HG03457 (cell line): Measurements from ENCODE around the gene ZFAND2A.
"Not testable (repeated sequence)": the region's sequence is repeated elsewhere in the genome, so short reads cannot be mapped to it uniquely, and the experiment has no call there.

Experiments
- ATAC-seq: cut with Tn5 transposase; IDR thresholded peaks from one replicate; pipeline ENCODE4 v1.9.1; 2021; ENCODE audit warnings: moderate number of reproducible peaks; ENCODE audit not compliant: unreplicated experiment

Gene ZFAND2A

DNA sequence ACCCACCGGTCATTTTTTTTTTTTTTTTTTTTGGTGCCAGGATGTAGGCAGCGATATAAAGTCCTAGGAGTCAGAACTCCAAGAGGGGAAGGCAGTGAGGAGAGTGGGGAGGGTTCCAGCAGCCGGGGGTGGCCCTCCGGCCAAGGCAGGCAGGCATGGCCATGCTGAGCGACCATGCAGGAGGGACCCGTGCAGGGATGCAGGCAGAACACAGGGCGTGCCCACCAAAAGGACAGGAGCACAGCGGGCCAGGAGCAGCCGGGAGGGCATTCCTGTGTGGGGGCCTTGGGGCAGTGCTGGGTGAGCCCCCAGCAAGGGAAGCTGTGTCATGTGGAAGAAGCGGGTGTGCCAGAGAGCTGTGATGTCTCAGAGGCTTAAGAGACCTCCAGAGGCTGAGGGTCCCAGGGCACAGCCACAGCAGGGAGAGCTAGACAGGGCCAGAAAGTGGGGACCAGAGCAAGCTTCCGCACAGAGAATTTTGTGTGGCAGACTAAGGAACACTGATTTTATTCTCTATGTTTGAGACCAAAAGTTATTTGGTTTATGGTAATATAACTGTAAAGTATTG lies 5.7 kb downstream of the ZFAND2A start:
- no peak for ATAC-seq

DNA sequence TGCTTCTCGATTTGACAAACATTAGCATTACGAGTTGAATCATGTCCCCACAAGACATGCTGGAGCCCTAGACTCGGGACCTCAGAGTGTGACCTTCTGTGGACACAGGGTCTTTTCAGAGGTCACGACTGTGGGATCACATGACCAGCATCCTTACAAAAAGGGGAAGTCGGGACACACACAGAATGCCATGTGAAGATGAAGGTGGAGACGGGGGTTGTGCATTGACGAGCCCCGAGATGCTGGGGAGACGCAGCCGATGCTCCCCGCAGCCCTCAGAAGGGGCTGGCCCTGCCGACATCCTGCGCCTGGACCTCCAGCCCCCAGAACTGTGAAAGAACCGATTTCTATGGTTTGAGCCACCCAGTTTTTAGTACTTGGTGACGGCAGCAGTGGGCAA lies 7.5 kb downstream of the ZFAND2A start:
- ATAC-seq: no peak

DNA sequence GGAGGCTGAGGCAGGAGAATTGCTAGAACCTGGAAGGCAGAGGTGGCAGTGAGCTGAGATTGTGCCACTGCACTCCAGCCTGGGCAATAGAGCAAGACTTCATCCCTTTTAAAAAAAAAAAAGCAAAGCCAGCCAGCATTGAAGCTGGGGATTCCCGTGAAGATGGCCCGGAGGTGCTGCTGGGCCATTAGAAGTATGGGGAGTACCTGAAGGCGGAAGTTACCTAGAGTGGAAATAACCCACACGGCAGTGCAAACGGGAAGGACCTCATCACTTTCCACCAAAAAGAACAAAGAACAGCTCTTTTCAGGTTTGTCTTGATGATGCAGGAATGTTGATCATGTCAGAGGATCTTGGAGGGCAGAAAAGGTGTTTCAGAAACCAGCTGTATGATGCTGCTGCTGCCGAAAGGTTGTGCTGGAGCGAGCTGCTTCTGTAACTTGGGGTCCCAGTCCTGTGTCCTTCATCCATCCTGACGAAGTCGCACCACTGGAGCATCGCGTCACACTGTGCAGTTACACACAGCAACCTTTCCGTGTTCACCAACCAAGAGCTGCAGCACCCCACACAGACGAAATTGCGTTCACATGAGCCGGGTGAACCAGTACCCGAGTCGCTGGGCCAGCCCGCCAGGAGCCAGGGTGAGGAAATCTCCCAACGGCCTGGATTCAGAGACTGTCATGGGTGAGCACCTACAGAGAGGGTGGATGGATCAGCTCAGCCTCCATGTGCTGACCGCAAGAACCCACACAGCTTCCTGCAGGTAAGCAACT lies 8.2 kb downstream of the ZFAND2A start:
- no peak for ATAC-seq

DNA sequence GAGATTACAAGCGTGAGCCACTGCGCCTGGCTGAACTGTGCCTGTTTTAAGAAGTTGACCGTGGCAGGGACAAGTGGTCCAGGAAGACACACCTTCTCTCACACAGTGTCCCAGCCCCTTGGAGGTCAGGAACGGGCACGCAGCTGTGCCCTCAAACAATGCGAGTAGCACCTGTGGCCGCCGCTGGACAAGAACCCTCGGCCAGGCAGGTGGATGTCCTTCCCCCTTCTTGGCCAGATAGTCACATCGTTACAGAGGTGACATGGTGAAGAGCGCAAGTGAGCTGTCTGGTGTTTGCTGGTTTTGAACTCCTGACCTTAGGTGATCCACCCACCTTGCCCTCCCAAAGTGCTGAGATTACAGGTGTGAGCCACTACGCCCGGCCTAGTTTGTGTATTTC lies 8.8 kb downstream of the ZFAND2A start:
- ATAC-seq: no peak

DNA sequence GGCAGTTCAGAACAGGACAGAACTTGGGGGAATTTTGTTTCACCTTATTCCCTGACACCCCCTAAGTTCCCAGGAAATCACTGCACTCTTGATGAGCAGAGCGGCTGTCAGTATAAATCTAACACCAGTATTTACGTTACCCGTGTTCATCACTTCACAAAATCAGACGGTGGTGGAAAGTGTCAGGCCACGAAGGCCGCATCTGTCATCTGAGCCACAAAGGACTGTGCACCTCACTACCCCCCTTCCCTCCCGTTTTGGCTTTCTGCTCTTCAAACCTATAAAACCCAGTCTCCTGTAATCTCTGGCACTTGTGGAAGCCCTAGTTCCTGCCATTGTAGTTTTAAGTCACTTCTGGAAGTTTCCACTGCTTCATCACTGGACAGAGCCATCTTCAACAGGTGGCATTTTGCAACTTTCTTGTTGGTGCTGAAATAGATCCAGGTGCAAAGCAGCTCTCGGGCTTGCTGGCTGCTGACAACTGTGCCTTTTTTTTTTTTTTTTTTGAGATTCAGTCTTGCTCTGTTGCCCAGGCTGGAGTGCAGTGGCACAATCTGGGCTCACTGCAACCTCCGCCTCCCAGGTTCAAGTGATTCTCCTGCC lies 9.5 kb downstream of the ZFAND2A start:
- ATAC-seq: no peak

DNA sequence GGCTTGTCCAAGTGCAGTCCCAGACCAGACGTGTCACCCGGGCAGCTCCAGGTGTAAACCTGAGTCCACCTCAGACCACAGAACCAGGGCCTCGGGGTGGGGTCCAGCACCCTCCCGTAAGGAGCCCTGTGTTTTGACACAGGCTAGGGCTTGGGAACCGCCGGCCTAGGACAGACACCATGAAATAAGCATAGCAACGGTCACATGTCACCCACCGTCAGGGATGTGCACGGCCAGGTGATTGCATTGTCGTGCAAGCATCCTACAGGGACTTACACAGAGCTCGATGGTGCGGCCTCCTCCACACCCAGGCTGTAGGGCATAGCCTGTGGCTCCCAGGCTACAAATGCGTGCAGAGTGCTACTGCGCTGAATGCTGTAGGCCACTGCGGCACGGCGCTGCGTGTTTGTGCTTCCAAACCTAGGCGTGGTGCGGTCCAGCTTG lies 10.6 kb downstream of the ZFAND2A start:
- ATAC-seq: no peak

DNA sequence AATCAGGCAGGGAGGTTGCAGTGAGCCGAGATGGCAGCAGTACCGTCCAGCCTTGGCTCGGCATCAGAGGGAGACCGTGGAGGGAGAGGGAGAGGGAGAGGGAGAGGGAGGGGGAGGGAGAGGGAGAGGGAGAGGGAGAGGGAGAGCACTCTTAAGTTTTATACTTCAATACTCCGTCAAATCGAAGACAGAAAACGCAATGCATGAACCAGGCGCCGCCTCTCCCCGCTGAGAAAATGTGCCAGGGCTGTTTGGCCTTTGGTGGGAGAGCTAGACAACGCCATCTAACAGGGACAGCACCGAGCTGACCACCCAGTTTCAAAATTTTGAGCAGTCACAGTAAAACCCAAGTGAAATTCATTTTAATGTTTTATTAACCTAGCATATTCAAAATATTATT lies 12.1 kb downstream of the ZFAND2A start:
- not testable (repeated sequence) for ATAC-seq

DNA sequence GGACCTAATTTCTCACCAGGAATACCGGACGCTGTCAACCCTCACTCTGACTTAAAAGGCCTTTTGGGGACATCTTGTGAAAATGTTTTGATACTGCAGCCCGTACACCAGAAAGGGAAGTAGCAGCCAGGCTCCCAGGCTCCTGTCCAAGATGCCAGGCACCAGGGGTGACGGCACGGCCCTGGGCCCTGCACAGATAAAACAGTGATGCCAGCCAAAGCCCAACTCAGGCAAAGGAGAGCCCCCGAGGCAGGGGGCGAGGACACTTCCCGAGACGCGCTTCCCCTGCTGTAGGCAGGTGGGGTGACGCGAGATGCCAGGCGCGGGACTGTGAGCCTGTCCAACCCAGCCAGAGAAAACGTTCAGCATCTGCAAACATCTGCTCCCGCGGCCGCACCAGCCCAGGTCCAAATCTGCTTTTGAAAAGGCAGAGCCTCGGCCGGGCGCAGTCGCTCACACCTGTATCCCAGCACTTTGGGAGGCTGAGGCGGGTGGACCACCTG lies 15.7 kb downstream of the ZFAND2A start:
- ATAC-seq: no peak

DNA sequence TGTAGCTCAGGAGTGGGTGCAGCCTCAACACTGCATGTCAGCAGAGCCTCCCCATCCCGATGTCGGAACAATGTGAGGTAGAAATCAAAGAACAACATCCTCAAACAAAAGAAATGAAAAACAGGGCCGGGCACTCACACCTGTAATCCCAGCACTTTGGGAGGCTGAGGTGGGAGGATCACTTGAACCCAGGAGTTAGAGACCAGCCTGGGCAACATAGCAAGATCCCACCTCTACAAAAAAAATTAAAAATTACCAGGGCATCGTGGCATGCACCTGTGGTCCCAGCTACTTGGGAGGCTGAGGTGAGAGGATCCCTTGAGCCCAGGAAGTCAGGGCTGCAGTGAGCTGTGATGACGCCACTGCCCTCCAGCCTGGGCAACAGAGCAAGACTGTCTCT lies 17.0 kb downstream of the ZFAND2A start:
- ATAC-seq: not testable (repeated sequence)

DNA sequence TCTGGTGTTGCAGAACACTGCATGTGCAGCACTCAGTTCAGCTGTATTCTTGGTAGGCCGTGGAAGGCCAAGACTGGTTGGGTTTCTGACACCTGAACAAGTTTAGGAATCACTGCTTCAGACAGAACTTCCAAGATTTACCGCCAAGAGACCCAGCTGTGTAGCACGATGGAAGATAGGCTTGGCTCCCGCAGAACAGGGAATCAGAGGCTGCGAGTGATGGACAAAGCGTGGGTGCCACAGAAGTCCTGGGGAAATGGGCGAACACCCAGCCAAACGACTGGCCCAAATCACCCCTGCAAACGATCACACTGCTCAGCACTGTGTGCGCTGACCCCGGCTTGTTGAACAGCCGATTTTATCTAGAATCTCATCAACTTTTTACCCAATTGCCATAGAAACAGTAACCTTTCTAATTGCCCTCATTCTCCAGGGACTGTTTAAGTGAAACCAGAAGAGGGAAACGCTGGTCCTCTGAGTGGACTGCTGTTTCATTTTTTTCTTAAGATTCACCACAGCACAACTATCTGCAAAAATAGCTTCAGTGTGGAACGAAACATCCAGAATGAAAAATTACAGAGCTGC lies 17.9 kb downstream of the ZFAND2A start:
- ATAC-seq: no peak

DNA sequence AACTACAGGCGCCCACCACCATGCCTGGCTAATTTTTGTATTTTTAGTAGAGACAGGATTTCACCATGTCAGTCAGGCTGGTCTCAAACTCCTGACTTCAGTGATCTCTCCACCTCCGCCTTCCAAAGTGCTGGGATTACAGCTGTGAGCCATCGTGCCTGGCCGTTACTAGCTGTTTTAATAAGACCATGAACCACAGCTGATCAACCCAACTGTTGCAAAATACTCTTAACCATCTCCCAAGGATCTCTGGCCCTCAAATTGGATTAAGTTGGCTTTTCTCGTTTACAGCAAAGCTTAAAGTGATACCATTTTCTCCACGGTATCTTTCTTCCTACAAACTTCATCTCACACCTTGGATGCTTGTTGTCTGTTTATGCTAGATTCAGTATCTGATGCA lies 18.3 kb downstream of the ZFAND2A start:
- ATAC-seq: no peak

DNA sequence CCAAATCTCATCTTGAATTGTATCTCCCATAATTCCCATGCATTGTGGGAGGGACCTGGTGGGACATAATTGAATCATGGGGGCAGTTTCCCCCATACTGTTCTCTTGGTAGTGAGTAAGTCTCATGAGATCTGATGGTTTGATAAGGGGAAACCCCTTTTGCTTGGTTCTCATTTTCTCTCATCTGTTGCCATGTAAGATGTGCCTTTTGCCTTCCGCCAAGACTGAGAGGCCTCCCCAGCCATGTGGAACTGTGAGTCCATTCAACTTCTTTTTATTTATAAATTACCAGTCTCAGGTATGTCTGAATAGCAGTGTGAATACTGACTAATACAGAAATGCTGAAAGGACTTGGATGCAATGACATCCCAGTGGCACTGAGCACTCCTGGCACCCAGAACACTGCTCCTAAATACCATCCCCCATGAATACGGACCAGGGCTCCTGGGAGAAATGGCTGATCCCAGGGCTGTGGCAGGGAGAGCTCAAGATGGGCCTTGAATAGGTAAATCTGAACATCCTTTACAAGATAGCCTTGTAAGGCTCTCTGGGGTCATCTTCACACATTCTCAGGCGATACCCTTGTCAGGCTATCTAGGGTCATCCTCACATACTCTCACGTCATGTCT lies 19.4 kb downstream of the ZFAND2A start:
- ATAC-seq: no peak

DNA sequence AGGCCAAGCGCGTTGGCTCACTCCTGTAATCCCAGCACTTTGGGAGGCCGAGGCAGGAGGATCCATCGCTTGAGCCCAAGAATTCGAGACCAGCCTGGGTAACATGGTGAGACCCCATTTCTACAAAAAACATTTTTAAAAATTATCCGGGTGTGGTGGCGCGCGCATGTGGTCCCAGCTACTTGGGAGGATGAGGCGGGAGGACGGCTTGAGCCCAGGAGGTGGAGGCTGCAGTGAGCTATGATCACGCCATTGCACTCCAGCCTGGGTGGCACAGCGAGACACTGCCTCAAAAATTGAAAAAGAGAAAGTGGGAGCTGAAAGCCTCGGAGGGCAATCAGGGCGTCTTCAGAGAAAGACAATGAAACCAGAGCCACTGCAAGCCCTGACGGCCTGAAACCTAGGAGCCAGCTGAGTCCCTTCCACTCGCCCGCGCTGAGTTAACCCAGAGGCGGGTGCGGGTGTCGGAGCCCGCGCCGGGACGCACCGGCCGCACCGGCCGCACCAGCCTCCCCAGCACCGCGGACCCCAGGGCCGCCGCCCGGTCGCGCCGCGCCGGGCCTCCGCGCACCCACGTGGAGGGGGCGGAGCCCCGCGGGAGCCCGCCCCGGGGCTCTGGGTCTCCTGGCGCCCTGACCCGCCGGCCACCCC lies 22.4 kb downstream of the ZFAND2A start:
- ATAC-seq: peak; percentile 36

DNA sequence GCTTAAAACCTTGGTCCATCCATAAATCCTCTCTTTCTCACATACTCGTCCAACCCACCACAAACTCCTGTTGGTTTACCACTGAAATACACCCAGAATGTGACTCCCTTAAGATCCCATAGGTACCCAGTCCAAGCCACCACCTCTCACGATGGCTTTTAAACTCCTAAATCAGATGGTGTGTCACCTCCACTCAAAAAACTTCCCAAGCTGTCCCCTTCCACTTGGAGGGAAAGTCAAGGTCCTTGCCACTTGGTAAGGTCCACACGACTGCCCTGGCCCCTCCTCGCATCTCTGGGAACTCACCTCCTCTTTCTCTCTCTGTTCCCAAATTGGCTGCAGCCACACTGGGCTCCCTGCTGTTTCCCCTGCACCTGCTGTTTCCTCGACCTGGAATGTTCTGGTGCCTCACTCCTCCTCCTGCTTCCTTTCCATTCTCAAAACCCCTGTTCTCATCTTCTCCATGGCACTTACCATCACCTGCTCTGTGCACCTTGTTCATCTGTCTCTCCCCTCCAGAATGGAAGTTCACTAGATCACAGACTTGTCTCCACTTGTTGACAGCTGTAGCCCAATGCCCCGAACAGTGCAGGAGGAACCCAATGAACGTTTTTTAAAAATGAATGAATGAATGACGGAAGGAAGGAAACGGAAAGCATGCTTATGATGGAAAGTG lies 23.0 kb downstream of the ZFAND2A start:
- no peak for ATAC-seq

DNA sequence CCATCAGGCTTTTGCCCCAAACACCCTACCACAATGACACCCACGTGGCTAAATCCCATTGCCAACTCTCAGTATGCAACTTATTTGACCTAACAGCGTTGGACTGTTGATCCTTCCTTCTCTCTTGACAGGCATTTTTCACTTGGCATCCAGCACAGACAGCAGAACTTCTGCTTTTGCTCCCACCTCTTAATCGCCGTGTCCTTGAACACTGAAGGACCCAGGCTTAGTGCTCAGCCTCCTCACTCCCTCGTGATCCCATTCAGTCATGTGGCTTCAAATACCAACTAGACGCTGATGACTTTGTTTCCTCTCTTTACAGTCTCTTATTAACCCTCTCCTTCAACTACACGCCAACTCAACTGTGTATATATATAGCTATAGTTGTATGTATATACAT lies 25.0 kb downstream of the ZFAND2A start:
- no peak for ATAC-seq

DNA sequence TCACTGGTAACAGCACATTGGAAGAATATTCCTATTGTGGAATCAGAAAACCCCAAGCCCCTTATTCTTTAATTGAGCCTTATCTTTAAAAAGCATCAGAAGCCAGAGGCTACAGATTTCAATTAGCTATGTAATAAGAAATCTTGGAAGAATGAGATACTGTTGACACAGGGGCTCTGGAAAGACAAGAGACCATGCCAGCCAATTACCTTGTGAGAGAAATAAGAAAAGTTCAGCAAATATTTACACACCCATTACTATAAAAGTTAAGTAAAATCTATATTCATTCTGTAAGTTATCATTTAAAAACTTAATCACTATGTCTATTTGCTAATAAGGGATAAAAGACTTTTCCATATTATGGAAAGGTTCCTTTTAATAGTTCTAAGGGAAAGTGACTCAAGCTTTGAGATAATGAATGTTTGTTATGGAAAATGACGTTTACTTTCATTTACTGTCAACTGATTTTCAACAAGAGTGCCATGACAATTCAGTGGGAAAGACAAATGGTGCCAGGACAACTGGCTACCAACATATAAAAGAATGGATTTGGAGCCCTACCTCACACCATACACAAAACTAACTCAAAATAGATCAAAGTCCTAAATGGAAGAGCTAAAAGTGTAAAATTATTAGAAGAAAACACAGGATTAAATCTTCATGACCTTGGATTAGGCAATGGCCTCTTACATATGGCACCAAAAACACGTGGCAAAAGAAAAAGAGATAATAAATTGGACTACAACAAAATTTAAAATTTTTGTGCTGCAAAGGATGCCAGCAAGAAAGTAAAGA lies 28.3 kb downstream of the ZFAND2A start:
- ATAC-seq: no peak

DNA sequence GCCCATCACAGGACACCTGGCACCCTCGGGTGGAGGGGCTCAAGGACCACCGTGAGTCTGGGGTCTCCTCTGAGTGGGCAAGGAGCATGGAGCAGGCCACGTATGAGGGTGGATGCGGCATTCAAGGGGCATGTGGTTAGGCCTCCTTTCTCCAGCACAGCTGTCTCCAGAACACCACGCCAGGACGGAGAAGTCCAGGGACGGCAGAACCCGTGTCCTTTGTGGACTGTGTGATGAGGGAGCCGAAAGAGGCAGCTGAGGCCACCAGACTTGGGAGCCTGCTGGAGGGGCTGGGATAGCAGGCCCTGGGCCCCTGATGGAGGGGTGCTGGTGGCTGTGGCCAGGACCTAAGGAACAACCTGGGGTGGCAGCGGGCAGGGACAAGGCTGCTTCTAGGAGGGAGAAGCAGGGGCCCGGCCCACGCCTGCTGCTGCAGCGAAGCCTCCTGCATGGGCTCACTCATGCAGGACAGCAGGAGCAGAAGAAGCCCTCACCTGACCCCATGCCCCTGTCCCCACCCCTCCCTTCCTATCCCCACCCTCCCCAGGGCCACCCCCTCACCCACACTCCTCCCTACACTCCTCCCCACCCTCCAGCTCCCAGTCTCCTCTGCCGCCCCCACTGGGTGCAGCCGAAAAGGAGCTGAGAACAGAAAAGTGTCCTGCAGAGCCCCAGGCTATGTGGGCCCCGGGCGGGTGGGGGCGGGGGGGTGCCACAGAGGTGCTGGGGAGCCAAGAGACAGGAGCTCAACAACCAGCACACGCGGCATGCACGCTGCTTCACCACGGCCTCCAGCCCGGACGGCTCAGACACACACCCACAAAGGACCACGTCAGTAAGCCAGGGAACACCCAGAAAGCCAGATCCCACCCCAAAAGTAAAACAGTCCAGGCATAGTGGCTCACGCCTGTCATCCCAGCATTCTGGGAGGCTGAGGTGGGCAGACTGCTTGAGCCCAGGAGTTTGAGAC lies 29.7 kb downstream of the ZFAND2A start:
- ATAC-seq: no peak

DNA sequence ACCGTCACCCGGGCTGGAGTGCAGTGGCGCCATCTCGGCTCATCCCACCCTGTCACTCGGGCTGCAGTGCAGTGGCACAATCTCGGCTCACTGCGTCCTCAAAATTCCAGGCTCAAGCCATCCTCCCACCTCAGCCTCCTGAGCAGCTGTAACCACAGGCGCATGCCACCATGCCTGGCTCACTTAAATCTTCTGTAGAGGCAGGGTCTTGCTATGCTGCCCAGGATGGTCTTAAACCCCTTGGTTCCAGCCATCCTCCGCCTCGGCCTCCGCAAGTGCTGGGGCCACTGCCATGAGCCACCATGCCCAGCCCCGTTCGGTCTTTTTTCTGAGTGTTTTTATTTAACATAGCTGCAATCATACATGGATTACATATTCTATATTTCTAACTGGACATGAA lies 30.6 kb downstream of the ZFAND2A start:
- ATAC-seq: no peak
